ENCODE results near the gene SSTR5. TPM values are rescaled to one million over a fixed set of nuclear protein-coding genes. Genes with fewer than 3 reads are reported as not detected.

SSTR5 gene
- total and polyA plus RNA-seq, 2 of the 4 experiments (the other 2 are of a cell fraction) = not detected

DNA sequence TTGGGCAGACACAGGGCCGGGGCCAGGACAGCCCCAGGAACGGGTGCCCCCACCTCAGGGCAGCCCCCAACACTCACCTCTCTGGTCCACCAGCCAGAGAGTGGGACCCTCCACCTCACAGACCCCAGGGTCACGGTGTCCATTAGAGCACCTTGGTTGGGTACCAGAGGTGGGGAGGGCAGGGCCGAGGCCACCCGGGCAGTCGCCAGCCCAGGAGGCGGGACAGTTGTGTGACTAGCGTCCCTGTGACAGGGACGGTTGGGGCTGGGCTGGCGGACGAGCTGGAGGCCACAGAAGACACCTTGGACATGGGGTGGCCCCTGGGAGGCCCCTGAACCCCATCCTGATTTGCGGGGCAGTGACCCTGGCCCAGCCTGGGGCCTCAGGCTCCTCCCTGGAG is 35.2 kb downstream of the SSTR5 start:
- Histone ChIP-seq H4K20me1 (ENCODE audit: insufficient read depth, low read length) (no peaks in the 10 kb centered on the region; the same call in 1 of the 2 replicates), H3K4me3 (ENCODE audit: insufficient read depth, low read depth, low read length) (no peak overlapping the region), H2AK9ac (replicated peaks; ENCODE audit: low read depth, low read length, poor library complexity) (no peak overlapping the region), H3K36me3 (ENCODE audit: control insufficient read depth, insufficient read depth, low read length) (no peaks in the 10 kb centered on the region), H3K56ac (ENCODE audit: extremely low read depth, insufficient read depth, low read length) (no peak overlapping the region), H3K9me3 (ENCODE audit: control insufficient read depth, insufficient read depth, low read length) (no peaks in the 10 kb centered on the region), H3K18ac (ENCODE audit: low read depth, low read length) (no peak overlapping the region), H3K4me2 (ENCODE audit: low read depth, low read length) (no peak overlapping the region), H3K4ac (ENCODE audit: low read depth, low read length) (no peak overlapping the region), H2BK120ac (ENCODE audit: low read depth, low read length) (no peak overlapping the region), H3K27me3 (ENCODE audit: control insufficient read depth, insufficient read depth, low read length) (peaks cover 60% of the 10 kb centered on the region), H3K4me1 (ENCODE audit: control insufficient read depth, insufficient read depth, low read length) (0 out of 2 replicates have a peak, but pooled peaks cover 2% of the 10 kb centered on the region), H4K8ac (ENCODE audit: low read depth in 2 of 2, low read length in 2 of 2) (no peak overlapping the region), H3K9me1 (ENCODE audit: insufficient read depth, low read length) (no peaks in the 10 kb centered on the region), H3K27ac (ENCODE audit: insufficient read depth, low read length) (no peak overlapping the region), H2BK5ac (ENCODE audit: low read depth, low read length, poor library complexity, severe bottlenecking) (no peak overlapping the region), H4K91ac (ENCODE audit: insufficient read depth, low read depth, low read length) (no peak overlapping the region), H3K9ac (ENCODE audit: low read depth, low read length) (no peak overlapping the region), H2BK15ac (ENCODE audit: low read depth, low read length) (no peak overlapping the region), H3K14ac (replicated peaks; ENCODE audit: low read depth, low read length) (no peak overlapping the region), H2AFZ (replicated peaks; ENCODE audit: low read length, poor library complexity) (no peak overlapping the region), H2AK5ac (ENCODE audit: low read depth, low read length) (no peak overlapping the region), H2BK20ac (ENCODE audit: low read depth, low read length) (no peak overlapping the region), H3K23ac (ENCODE audit: low read depth, low read length) (no peak overlapping the region), H4K5ac (ENCODE audit: low read depth, low read length) (no peak overlapping the region), H3K79me1 (ENCODE audit: low read depth in 1 of 2, low read length in 2 of 2) (no peaks in the 10 kb centered on the region)
- TF ChIP-seq, protein P1, sequence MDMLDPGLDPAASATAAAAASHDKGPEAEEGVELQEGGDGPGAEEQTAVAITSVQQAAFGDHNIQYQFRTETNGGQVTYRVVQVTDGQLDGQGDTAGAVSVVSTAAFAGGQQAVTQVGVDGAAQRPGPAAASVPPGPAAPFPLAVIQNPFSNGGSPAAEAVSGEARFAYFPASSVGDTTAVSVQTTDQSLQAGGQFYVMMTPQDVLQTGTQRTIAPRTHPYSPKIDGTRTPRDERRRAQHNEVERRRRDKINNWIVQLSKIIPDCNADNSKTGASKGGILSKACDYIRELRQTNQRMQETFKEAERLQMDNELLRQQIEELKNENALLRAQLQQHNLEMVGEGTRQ (IDR thresholded peaks at IDR 0.05; ENCODE audit: low read depth, low read length) = no peak
- no peak for TF ChIP-seq RFX5 (IDR thresholded peaks at IDR 0.05; ENCODE audit: low read depth, low read length)
- no peak for TF ChIP-seq MXI1 (IDR thresholded peaks at IDR 0.05; ENCODE audit: borderline replicate concordance, low read depth, low read length)
- TF ChIP-seq FOS (IDR thresholded peaks at IDR 0.05; ENCODE audit: low read depth, low read length) = no peak
- no peak for TF ChIP-seq RAD21 (IDR thresholded peaks at IDR 0.05; ENCODE audit: low read length)
- no peak for TF ChIP-seq CHD1 (IDR thresholded peaks at IDR 0.05; ENCODE audit: low read depth, low read length)
- TF ChIP-seq, protein P2, sequence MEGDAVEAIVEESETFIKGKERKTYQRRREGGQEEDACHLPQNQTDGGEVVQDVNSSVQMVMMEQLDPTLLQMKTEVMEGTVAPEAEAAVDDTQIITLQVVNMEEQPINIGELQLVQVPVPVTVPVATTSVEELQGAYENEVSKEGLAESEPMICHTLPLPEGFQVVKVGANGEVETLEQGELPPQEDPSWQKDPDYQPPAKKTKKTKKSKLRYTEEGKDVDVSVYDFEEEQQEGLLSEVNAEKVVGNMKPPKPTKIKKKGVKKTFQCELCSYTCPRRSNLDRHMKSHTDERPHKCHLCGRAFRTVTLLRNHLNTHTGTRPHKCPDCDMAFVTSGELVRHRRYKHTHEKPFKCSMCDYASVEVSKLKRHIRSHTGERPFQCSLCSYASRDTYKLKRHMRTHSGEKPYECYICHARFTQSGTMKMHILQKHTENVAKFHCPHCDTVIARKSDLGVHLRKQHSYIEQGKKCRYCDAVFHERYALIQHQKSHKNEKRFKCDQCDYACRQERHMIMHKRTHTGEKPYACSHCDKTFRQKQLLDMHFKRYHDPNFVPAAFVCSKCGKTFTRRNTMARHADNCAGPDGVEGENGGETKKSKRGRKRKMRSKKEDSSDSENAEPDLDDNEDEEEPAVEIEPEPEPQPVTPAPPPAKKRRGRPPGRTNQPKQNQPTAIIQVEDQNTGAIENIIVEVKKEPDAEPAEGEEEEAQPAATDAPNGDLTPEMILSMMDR (conservative IDR thresholded peaks at IDR 0.05; ENCODE audit: low read depth, low read length) = no peak
- TF ChIP-seq RCOR1 (IDR thresholded peaks at IDR 0.05; ENCODE audit: insufficient replicate concordance, low read length) = no peak
- TF ChIP-seq MAZ (IDR thresholded peaks at IDR 0.05; ENCODE audit: borderline replicate concordance, low read depth, low read length) = no peak
- TF ChIP-seq ELK1 (IDR thresholded peaks at IDR 0.05; ENCODE audit: borderline replicate concordance, low read depth, low read length) = no peak
- TF ChIP-seq BHLHE40 (IDR thresholded peaks at IDR 0.05; ENCODE audit: low read depth, low read length) = no peak
- TF ChIP-seq CEBPB (IDR thresholded peaks at IDR 0.05; ENCODE audit: low read depth, low read length) = no peak
- no peak for TF ChIP-seq NFE2L2 (IDR thresholded peaks at IDR 0.05; ENCODE audit: low read depth, low read length)
- TF ChIP-seq SMC3 (IDR thresholded peaks at IDR 0.05; ENCODE audit: low read depth, low read length) = no peak
- no peak for TF ChIP-seq MAFK (IDR thresholded peaks at IDR 0.05; ENCODE audit: low read depth, low read length)
- TF ChIP-seq POLR2A (IDR thresholded peaks at IDR 0.05; ENCODE audit: low read depth, low read length) = no peak
- CTCF ChIA-PET = no interaction called here
- no TSS peak for BruUV-seq (replicated peaks)
- POLR2A ChIA-PET (ENCODE audit: unreplicated experiment) = no interaction called here
- intact Hi-C loops (cut with micrococcal nuclease) = no loop called here
- dilution Hi-C loops (cut with HindIII; ENCODE audit: low sequenced_read_pairs, unreplicated experiment) = no loop called here
- ATAC-seq (ENCODE audit: low read depth) (no peak), DNase-seq (no peak)
- 69% methylated on average over 8 of the region's 12 CpGs; no CpG with 5 or more reads in 1 of the 2 experiments for WGBS, 2 experiments (ENCODE audit: extremely low coverage in 2 of 2, insufficient read length in 1 of 2)
- in situ Hi-C loops (cut with MboI; ENCODE audit: low sequenced_read_pairs) = no loop called here

All from IMR-90 (cell line).